GM12878 (cell line): ENCODE results near the gene ATP6V0A1. TPM values are rescaled to one million over a fixed set of nuclear protein-coding genes. Genes with fewer than 3 reads are reported as not detected.

Experiments
- ATAC-seq: fragments of 200-7000 bp; cut with Tn5 transposase; 3 replicates; pipeline ENCODE4 v1.9.1; 2020; ENCODE audit warnings: mild to moderate bottlenecking, moderate library complexity
- BruUV-seq: library from RNA; stranded (reverse); fragments of 400-500 nt; replicated peaks from 2 replicates; lab custom pipeline; 2021; lab: Mats Ljungman, UMichigan
- CTCF ChIA-PET: fragments of 300-600 bp; sonication (Branson Sonifier 250); formaldehyde crosslinking; extraction: SDS; loops from one replicate; lab custom pipeline; 2021; ENCODE audit warnings: inconsistent platforms; lab: Yijun Ruan, JAX
- POLR2A ChIA-PET: fragments of 350-600 bp; formaldehyde crosslinking; extraction: SDS; loops from one replicate; lab custom pipeline; 2021; ENCODE audit warnings: inconsistent platforms; lab: Charles Lee
- RAD21 ChIA-PET: fragments of 300-600 bp; sonication (Branson Sonifier 250); formaldehyde crosslinking; loops from one replicate; lab custom pipeline; 2023; ENCODE audit warnings: antibody characterized with exemption; ENCODE audit not compliant: unreplicated experiment; lab: Charles Lee
- SMC1A ChIA-PET: fragments of 300-600 bp; sonication (Branson Sonifier 250); formaldehyde crosslinking; loops from one replicate; lab custom pipeline; 2023; ENCODE audit not compliant: unreplicated experiment, uncharacterized antibody; lab: Charles Lee
- DNase-seq: peaks from one replicate; pipeline ENCODE4 v3.0.0-alpha.2; 2011; ENCODE audit warnings: low read depth, low spot score
- FAIRE-seq: peaks from 3 replicates; lab custom pipeline; 2011; peaks lifted over from hg19 to GRCh38; lab: Jason Lieb, UNC
- H2AFZ ChIP-seq: 2 replicates; pipeline ENCODE4 v1.6.0; 2011; ENCODE audit warnings: low read depth, low read length, control low read depth; ENCODE audit not compliant: control insufficient read depth
- H3K27ac ChIP-seq: 2 replicates; pipeline ENCODE4 v1.5.1; 2011; ENCODE audit warnings: control low read depth; ENCODE audit not compliant: control insufficient read depth, insufficient read depth
- H3K27me3 ChIP-seq, 2 experiments: replicated peaks in 1 of 2; 2 replicates each; pipeline versions ENCODE4 v1.6.0 to v1.6.1; 2011; ENCODE audit warnings: low read length in 1 of 2; ENCODE audit not compliant: control insufficient read depth in 2 of 2, insufficient read depth in 2 of 2
- H3K36me3 ChIP-seq, 2 experiments: 2 replicates each; pipeline ENCODE4 v1.5.1; 2011; ENCODE audit warnings: low read length in 1 of 2; ENCODE audit not compliant: control insufficient read depth in 2 of 2, insufficient read depth in 2 of 2
- H3K4me1 ChIP-seq: 2 replicates; pipeline ENCODE4 v1.6.1; 2011; ENCODE audit warnings: mild to moderate bottlenecking, low read length, moderate library complexity, mixed read lengths; ENCODE audit not compliant: control insufficient read depth, insufficient read depth
- H3K4me2 ChIP-seq: 2 replicates; pipeline ENCODE4 v1.6.0; 2011; ENCODE audit warnings: control low read depth; ENCODE audit not compliant: control insufficient read depth, insufficient read depth
- H3K4me3 ChIP-seq: fragments of 200-600 bp; sonication (generic); 2 replicates; pipeline ENCODE4 v1.5.1; 2016
- H3K79me2 ChIP-seq: 2 replicates; pipeline ENCODE4 v1.6.0; 2011; ENCODE audit warnings: low read length; ENCODE audit not compliant: control insufficient read depth, insufficient read depth
- H3K9ac ChIP-seq: 2 replicates; pipeline ENCODE4 v1.8.0; 2011; ENCODE audit warnings: low read length, control low read depth, mixed read lengths; ENCODE audit not compliant: control insufficient read depth, insufficient read depth
- H3K9me3 ChIP-seq: replicated peaks from 3 replicates; pipeline ENCODE4 v1.5.1; 2011; ENCODE audit warnings: mild to moderate bottlenecking, low read length; ENCODE audit not compliant: control insufficient read depth, insufficient read depth
- H4K20me1 ChIP-seq: 2 replicates; pipeline ENCODE4 v1.6.0; 2011; ENCODE audit not compliant: control insufficient read depth, insufficient read depth
- ATF7 ChIP-seq: fragments of 450-650 bp; IDR thresholded peaks from 2 replicates; pipeline ENCODE4 v1.6.1; 2016; ENCODE audit warnings: low read depth, mild to moderate bottlenecking
- EED ChIP-seq: sonication (generic); IDR thresholded peaks from 2 replicates; pipeline ENCODE4 v1.6.1; 2016; ENCODE audit warnings: antibody characterized with exemption, low read depth
- FOS ChIP-seq: IDR thresholded peaks from 3 replicates; pipeline ENCODE4 v1.6.1; 2011; ENCODE audit warnings: borderline replicate concordance; ENCODE audit not compliant: insufficient read length; ENCODE audit errors: extremely low read depth
- GATAD2B ChIP-seq: fragments of 450-650 bp; conservative IDR thresholded peaks from 2 replicates; pipeline ENCODE4 v1.6.1; 2017; ENCODE audit warnings: low read depth, mild to moderate bottlenecking, moderate library complexity
- IKZF2 ChIP-seq, 2 experiments: fragments of 450-650 bp; IDR thresholded peaks; 2 replicates each; pipeline ENCODE4 v1.6.1; 2017; ENCODE audit warnings: mild to moderate bottlenecking in 2 of 2, moderate library complexity in 2 of 2
- IRF4 ChIP-seq: IDR thresholded peaks from 2 replicates; pipeline ENCODE4 v1.6.1; 2011; ENCODE audit warnings: low read depth, low read length
- MTA2 ChIP-seq: fragments of 450-650 bp; IDR thresholded peaks from 2 replicates; pipeline ENCODE4 v1.6.1; 2016; ENCODE audit warnings: low read depth, mild to moderate bottlenecking, moderate library complexity
- RAD51 ChIP-seq: fragments of 450-650 bp; IDR thresholded peaks from 2 replicates; pipeline ENCODE4 v1.6.1; 2016; ENCODE audit warnings: moderate library complexity, mild to moderate bottlenecking, inconsistent platforms
- SKIL ChIP-seq: fragments of 450-650 bp; IDR thresholded peaks from 2 replicates; pipeline ENCODE4 v1.6.1; 2017; ENCODE audit warnings: mild to moderate bottlenecking, low read depth, inconsistent platforms; ENCODE audit not compliant: poor library complexity, severe bottlenecking
- SMAD1 ChIP-seq: fragments of 450-650 bp; IDR thresholded peaks from 2 replicates; pipeline ENCODE4 v1.6.1; 2018; ENCODE audit warnings: mild to moderate bottlenecking, low read depth; ENCODE audit not compliant: partially characterized antibody
- SREBF1 ChIP-seq: IDR thresholded peaks from 2 replicates; pipeline ENCODE4 v1.6.1; 2012; ENCODE audit warnings: mild to moderate bottlenecking, low read length
- TCF12 ChIP-seq: IDR thresholded peaks from 2 replicates; pipeline ENCODE4 v1.6.1; 2011; ENCODE audit warnings: low read depth, mild to moderate bottlenecking, low read length
- ZBTB33 ChIP-seq: fragments of 450-650 bp; IDR thresholded peaks from 2 replicates; pipeline ENCODE4 v1.6.1; 2017; ENCODE audit warnings: mild to moderate bottlenecking
- ZNF274 ChIP-seq: IDR thresholded peaks from one replicate; pipeline ENCODE4 v1.8.0; 2011; ENCODE audit not compliant: insufficient read length, insufficient read depth
- ZNF592 ChIP-seq: fragments of 450-650 bp; IDR thresholded peaks from 2 replicates; pipeline ENCODE4 v1.6.1; 2017; ENCODE audit warnings: mild to moderate bottlenecking, moderate library complexity
- WGBS: methylation state at CpG from one replicate; pipeline ENCODE4 v1.1.6; 2016; ENCODE audit warnings: low lambda C conversion rate; ENCODE audit not compliant: insufficient replicate concordance, insufficient coverage; ENCODE audit errors: missing lambda C conversion rate; 5-methylcytosine and 5-hydroxymethylcytosine counted together
- in situ Hi-C: fragments of 300-500 bp; cut with MboI; formaldehyde crosslinking; loops from 9 replicates; pipeline ENCODE4 v1.14.3; 2018; ENCODE audit warnings: mixed read lengths
- intact Hi-C: fragments of 100-400 bp; cut with micrococcal nuclease; formaldehyde crosslinking; loops from one replicate; pipeline ENCODE4 v1.14.2; 2022; ENCODE audit not compliant: unreplicated experiment
- polyA plus RNA-seq, 11 experiments: library from polyadenylated mRNA; depleted of rRNA in 4 of 11; unstranded in 6 of 11; stranded (reverse) in 5 of 11; fragments of >200 nt; fragmentation: Nextera tagmentation in 4 of 11; fragmentation: Illumina TruSeq in 1 of 11; extraction: Ambion mirVana in 4 of 11; extraction: Trizol in 1 of 11; gene quantifications; 1 replicate in 1 of 11; 2 replicates in 10 of 11; pipeline versions ENCODE4 v1.2.1 to v1.2.3, GENCODE V29; 2011 to 2016; ENCODE audit warnings: inconsistent platforms in 2 of 11, missing spikeins in 2 of 11, low read depth in 1 of 11
- total RNA-seq, 4 experiments: library from RNA; depleted of rRNA in 3 of 4; stranded (reverse); fragments of >200 nt in 3 of 4; fragmentation: Illumina TruSeq in 1 of 4; extraction: Trizol in 1 of 4; gene quantifications; 2 replicates each; pipeline versions ENCODE4 v1.2.1 to v1.2.3, GENCODE V29; 2013 to 2021

The ATP6V0A1 gene
- total and polyA plus RNA-seq, 10 of the 15 experiments (the other 5 are each of a cell fraction or from before 2014, with no cell fraction given) = 3.0 to 76.6 (median 30.9) TPM

GRCh38 chr17:42472709-42473521 lies 14.2 kb downstream of the ATP6V0A1 start (continued):
- TF ChIP-seq ZNF592 = no peak
- TF ChIP-seq FOS = no peak

GRCh38 chr17:42474276-42474675 lies 15.6 kb downstream of the ATP6V0A1 start:
- CTCF ChIA-PET = interaction anchor here (1.0 to 1.6 kb wide), 6 partner anchors 9 to 68 kb away, joined by 3 to 8 read pairs (median 4); no protein-coding TSS in a partner anchor
- DNase-seq = no peak
- Histone ChIP-seq H4K20me1 (no peaks in the 10 kb centered on the region), H3K27ac (no peak overlapping the region), H3K79me2 (no peaks in the 10 kb centered on the region), H3K36me3 (peaks cover 2 to 24% of the 10 kb centered on the region in 2 experiments), H2AFZ (no peak overlapping the region), H3K4me1 (peaks cover 11% of the 10 kb centered on the region; the same call in 1 of the 2 replicates), H3K4me3 (no peak overlapping the region), H3K27me3 (no peaks in the 10 kb centered on the region), H3K9me3 (no peaks in the 10 kb centered on the region; the same call in 2 of the 3 replicates), H3K9ac (no peak overlapping the region), H3K4me2 (no peak overlapping the region)
- ATAC-seq = no peak
- in situ Hi-C loops (no loop called here), intact Hi-C loops (no loop called here)
- BruUV-seq = no TSS peak
- RAD21 ChIA-PET = no interaction called here
- 95% methylated on average over 6 of the region's 6 CpGs for WGBS
- SMC1A ChIA-PET = interaction anchor here (1.1 to 1.7 kb wide), 4 partner anchors 10 to 57 kb away, joined by 3 to 9 read pairs (median 4); no protein-coding TSS in a partner anchor
- POLR2A ChIA-PET = interaction anchor here (1.1 kb wide), 1 partner anchor 56 kb away, joined by 7 read pairs; no protein-coding TSS in a partner anchor
- FAIRE-seq = no peak
- no peak for TF ChIP-seq SKIL
- no peak for TF ChIP-seq RAD51
- no peak for TF ChIP-seq TCF12
- no peak for TF ChIP-seq GATAD2B
- TF ChIP-seq IKZF2 (IDR thresholded peaks at IDR 0.05) = no peak
- TF ChIP-seq SMAD1 = no peak
- TF ChIP-seq ZNF274 = no peak
- no peak for TF ChIP-seq ATF7
- TF ChIP-seq ZBTB33 = no peak
- TF ChIP-seq EED = no peak
- TF ChIP-seq SREBF1 = no peak
- no peak for TF ChIP-seq IRF4
- no peak for TF ChIP-seq MTA2
